Activated T-cell treated with anti-CD3 and anti-CD28 coated beads, Interleukin-2, amount 50 U/mL, for 1 hour (primary cell): Measurements from ENCODE around the gene C18orf54.

Source experiments
- DNase-seq: peaks from one replicate; pipeline ENCODE4 v3.0.0-alpha.2; 2020

The C18orf54 gene

DNA sequence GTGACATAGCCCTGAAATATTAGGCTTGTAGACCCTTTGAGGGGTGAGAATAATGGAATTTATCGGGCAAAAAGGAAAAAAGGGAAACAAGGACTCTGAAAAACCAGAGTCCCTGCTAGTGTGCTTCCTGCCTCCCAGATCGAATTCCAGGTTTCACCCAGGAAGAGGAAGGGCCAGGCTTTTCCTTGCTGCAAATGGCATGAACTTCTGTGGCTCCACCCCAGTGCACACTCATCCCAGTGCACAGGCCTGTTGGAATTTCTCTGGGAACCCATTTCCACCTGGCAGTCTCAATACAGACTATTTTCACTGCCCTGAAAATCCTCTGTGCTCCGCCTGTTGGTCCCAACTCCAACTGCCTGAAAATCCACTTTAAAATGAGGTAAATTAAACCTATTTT is 29.9 kb downstream of the C18orf54 start:
- no peak for DNase-seq

DNA sequence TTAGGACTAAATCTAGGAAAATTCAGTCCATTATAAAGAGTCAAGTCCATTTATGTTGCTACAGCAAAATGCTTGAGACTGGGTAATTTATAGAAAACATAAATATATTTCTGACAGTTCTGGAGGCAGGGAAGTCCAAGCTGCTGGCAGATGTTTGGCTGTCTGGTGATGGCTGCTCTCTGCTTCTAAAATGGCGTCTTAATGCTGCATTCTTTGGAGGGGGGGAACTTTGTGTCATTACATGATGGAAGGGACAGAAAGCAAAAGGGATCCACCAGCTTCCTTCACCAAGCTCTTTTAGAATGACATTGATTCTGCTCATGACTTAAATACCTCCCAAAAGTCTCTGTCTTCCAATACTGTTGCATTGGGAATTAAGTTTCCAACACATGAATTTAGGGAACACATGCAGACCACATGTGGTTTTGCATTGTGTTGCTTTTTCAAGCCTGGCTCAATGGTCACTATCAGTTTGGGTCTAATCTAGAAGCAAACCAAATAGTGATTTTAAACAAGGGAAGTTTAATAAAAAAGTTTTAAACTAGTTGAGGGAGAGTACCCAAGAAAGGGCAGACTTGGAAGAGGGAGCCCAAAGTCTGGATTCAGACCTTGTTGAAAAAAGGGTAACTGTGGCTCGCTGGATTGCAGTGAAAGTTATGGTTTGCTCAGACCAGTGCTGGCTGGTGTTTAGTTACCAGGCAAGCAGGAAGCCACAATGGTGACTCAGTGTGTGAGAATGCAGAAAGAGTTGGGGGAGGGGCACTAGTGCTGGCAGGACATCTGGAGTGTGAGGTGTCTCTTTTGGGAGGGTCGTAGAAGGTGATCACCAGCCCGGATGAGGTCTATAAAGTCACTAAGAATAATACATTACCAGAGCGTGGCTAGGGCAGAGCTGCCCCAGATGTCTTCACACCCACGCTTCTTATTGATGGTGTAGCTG is 30.8 kb downstream of the C18orf54 start:
- DNase-seq: no peak

DNA sequence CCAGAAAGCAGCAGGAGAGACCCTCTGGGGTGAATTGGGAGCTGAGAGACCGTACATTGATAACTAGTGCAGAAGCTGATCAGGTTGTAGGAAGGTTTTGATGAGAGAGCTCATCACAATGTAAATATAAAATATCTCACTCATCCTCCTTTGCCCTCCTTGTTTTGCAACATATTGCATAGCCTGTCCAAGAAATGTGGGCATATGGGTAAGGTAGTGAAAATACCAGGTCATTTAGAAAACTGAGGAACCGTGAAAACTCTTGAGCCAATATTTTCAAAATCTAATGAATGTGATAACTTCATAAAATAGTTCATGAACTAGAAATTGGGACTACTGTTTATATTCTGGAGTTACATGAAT is 31.4 kb downstream of the C18orf54 start:
- no peak for DNase-seq

DNA sequence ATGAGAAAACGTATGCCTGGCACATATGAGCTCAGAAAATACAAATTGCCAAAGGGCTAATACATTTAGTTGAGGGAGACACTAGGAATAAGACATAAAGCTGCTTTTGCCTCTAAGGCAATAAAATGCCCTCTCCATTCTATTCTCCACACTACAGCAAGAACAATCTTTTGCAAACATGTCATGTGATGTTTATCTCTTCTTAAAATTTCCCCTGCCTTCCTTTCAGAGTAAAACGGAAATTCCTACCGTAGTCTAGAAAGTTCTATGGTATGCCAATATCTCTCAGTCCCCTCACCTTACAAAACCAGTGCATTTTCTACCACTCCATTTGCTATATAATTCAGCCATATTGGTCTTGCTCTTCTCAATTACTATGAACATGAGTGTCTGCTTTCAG is 33.1 kb downstream of the C18orf54 start:
- no peak for DNase-seq

DNA sequence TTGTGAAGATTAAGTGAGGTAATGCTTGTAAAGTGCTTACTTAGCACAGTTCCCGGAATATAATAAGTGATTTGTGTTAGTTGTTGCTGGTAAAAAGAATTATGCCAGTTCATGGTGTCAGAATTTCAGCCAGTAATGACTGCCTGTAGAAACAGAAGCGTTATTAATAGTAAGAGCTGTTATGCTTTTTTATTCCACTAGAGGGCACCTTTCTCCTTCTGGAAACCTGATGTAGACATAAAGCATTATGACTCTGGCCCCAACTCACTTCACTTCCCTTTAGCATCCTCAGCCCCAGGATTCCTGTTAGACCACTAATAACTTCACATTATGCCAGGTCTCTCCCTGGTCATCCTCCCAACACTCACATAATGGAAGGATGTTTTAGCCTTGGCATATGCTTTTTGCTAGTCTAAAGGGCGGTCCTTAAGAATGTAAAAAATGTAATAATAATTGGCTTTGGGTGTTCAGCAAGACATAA is 34.9 kb downstream of the C18orf54 start:
- no peak for DNase-seq

DNA sequence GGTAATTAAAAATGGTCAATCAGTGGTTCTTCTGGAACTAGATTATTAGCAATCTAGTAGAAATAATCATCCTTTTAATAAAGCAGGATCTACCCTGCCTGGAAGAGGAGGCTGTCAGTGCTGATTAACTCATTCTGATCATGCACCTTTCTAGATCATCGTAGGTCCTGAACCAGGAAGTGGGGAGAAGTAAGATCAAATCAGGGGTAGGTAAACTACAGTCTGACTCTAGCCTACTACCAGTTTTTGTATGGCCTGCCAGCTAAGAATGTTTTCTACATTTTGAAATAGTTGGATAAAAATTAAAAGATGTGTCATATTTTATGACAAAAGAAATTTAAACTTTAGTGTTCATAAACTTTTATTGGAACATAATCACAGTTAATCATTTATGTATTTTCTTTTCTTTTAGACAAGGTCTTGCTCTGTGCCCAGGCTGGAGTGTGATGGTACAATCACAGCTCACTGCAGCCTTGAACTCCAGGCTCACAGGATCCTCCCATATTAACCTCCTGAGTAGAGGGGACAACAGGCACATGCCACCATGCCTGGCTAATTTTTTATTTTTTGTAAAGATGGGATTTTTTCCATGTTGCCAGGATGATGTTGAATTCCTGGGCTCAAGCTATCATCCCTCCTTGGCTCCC is 36.1 kb downstream of the C18orf54 start:
- DNase-seq: no peak

DNA sequence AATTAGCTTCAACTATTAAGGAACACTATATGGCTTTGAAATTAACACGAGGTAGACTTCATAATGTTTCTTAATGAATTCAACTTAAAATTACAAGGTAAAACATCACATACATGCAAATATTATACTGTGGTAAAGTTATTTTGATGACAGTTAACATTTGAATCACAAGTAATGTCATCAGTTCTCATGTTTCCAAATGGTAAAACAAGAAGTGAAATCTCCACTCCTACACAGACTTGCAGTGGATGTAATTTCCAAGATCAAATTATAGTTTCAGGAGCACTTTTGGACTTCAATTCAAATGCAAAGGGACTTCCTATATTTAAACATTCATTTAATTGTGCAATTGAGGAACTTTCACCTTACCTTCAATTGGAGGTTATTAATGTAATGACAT is 39.1 kb downstream of the C18orf54 start:
- DNase-seq: no peak

DNA sequence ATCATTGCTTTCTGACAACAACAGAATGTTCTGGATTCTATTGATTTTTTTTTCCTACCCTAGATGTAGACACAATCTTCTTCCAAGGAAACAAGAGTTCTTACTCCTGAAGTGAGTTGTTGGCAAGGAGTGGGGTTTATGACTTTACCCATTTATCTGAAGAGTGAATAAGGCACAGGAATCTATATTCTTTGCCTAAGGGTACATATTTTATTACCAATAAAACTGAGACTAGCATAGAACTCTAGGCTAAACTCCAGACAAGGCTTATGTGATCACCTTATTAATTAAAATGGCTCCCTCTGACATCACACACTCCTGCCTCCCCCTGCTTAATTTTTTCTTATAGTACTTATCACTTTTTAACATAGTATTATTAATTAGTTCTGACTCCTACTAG is 47.6 kb downstream of the C18orf54 start:
- no peak for DNase-seq

DNA sequence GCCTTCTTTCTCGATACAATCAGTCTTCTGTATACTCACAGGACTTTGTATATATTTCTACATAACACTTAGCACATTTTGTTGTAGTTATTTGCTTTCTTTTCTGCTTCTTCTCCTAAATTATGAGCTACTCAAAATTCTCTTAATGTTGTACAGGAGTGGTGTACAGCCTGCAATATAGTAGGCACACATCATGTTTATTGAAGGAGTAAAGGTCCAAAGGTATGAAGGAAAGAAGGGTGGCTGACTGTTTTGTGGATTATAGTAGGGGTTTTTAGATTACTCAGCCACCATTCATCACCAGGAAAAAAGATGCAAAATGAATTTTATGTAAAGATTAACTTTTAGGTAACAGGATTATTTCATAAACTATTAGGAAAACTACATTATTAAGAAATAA is 54.1 kb downstream of the C18orf54 start:
- no peak for DNase-seq

DNA sequence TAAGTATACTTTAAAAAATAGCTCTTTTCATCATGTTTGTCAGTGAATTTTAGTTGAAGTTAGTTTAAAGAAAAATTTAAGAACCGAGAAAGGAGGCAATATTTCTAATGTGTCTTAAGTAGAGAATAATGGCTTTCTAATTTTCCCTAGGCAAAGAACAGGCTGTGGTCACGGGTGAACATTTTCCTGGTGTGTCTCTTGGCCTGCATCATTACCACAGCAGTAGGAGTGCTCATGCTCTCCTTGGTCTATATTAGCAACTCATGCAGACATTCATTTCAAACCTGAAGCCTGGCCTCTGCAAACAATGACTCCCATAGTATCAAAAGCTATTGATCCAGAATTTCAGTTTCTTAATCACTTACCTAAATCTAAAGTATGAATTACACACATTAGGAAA is 57.4 kb downstream of the C18orf54 start:
- no peak for DNase-seq

DNA sequence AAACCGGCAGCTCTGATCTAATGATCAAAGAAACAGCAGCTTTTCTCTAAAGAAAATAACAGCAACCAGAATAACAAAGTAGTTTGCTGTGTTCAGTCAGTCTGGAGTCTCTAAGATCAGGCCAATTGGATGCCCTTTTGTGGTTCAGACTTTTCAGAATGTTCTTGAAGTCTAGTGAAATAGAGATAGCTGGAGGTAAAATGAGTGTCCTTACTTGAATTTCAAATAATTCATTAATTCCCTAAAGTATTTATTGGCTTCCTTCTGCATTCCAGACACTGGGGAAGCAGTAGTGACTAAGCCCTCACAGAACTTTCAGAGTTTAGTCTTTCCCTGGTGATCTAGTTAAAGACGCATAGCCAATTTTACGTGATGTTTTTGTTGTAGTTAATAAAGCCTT is 58.7 kb downstream of the C18orf54 start:
- no peak for DNase-seq

DNA sequence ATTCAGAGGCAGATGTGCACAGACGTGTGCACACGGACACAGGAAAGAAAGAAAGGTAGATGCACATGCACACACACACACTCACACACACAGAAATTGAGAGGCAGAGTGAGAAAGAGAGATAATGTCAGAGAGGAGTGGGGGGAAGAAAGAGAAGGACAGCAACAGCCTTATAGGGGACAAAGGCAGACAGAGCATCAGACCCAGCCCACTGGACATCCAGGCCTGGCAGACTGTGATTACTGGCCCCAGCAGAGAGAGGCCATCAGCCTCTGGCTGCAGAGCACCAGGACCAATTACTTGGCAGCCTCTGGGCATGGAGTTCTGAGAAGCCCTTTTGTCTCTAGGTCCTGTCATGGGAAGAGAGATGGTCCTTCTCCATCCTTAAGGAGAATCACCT is 66.1 kb downstream of the C18orf54 start:
- no peak for DNase-seq

DNA sequence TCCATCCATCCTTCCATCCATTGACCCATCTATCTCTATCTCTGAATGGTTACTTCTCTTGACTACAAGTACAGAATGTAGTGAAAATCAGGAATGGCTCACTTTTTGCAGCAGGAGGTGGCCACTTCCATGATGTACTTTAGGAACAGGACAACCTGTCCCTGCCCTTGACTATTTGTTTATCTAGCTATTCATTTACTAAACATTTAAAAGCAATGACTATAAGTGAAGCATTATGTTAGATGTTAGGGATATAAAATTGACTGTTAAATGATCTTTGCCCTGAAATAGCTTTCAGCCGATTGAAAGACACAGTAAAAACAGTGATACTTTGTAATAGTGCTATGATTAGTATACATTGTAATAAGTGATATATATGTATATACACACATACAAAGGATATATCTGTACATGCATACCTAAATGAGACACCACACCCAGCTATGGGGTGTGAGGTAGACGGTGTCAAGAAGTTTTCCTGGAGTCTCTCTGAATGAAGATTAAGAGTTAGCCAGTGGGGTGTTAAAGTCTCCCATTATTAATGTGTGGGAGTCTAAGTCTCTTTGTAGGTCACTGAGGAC is 68.5 kb downstream of the C18orf54 start:
- DNase-seq: no peak
